HepG2 (cell line): ENCODE data around the gene TMEM219. TPM values are rescaled to one million over a fixed set of nuclear protein-coding genes. Genes with fewer than 3 reads are reported as not detected.

Experiments used
- ARID2 ChIP-seq: sonication (generic); formaldehyde crosslinking; IDR thresholded peaks from 2 replicates; pipeline ENCODE4 v1.8.1; 2022; ENCODE audit warnings: mild to moderate bottlenecking, missing genetic modification reagents, borderline replicate concordance
- ATF7 ChIP-seq, 2 experiments: fragments of 450-650 bp in 1 of 2; sonication (generic) in 1 of 2; formaldehyde crosslinking in 1 of 2; IDR thresholded peaks; 2 replicates each; pipeline versions ENCODE4 v1.4.0 to v1.6.1; 2016 to 2020; ENCODE audit warnings: antibody characterized with exemption in 1 of 2, mild to moderate bottlenecking in 1 of 2, missing genetic modification reagents in 1 of 2
- GTF2F1 ChIP-seq: fragments of 150-350 bp; IDR thresholded peaks from 2 replicates; pipeline ENCODE4 v1.6.1; 2014; ENCODE audit warnings: low read length
- LBX2 ChIP-seq: sonication (generic); formaldehyde crosslinking; IDR thresholded peaks from 2 replicates; pipeline ENCODE4 v1.5.0; 2020; ENCODE audit warnings: missing genetic modification reagents, mild to moderate bottlenecking, borderline replicate concordance
- MEIS2 ChIP-seq: sonication (generic); formaldehyde crosslinking; IDR thresholded peaks from 2 replicates; pipeline ENCODE4 v1.9.0; 2021; ENCODE audit warnings: mild to moderate bottlenecking, missing genetic modification reagents
- NRL ChIP-seq: sonication (generic); formaldehyde crosslinking; IDR thresholded peaks from 2 replicates; pipeline ENCODE4 v1.5.0; 2020; ENCODE audit warnings: missing genetic modification reagents, mild to moderate bottlenecking, moderate library complexity, borderline replicate concordance
- PAF1 ChIP-seq: IDR thresholded peaks from 2 replicates; pipeline ENCODE4 v1.6.1; 2016; ENCODE audit warnings: missing genetic modification reagents, missing compliant biosample characterization
- PATZ1 ChIP-seq: sonication (generic); formaldehyde crosslinking; IDR thresholded peaks from 2 replicates; pipeline ENCODE4 v1.4.0; 2020; ENCODE audit warnings: missing genetic modification reagents
- POLR2AphosphoS5 ChIP-seq: IDR thresholded peaks from 2 replicates; pipeline ENCODE4 v1.6.1; 2012; ENCODE audit warnings: low read depth, low read length
- RARA ChIP-seq: IDR thresholded peaks from 2 replicates; pipeline ENCODE4 v1.6.1; 2016; ENCODE audit warnings: missing genetic modification reagents, missing compliant biosample characterization
- SETDB1 ChIP-seq: sonication (generic); formaldehyde crosslinking; IDR thresholded peaks from 2 replicates; pipeline ENCODE4 v1.5.1; 2020; ENCODE audit warnings: missing genetic modification reagents, mild to moderate bottlenecking, borderline replicate concordance
- ZFP1 ChIP-seq: IDR thresholded peaks from 2 replicates; pipeline ENCODE4 v1.6.1; 2016
- ZFP62 ChIP-seq: sonication (generic); formaldehyde crosslinking; IDR thresholded peaks from 2 replicates; pipeline ENCODE4 v1.4.0; 2020; ENCODE audit warnings: missing genetic modification reagents
- ZNF10 ChIP-seq: sonication (generic); formaldehyde crosslinking; IDR thresholded peaks from 2 replicates; pipeline ENCODE4 v1.4.0; 2020; ENCODE audit warnings: mild to moderate bottlenecking, low read depth, missing genetic modification reagents, borderline replicate concordance
- ZNF235 ChIP-seq: sonication (generic); formaldehyde crosslinking; IDR thresholded peaks from 2 replicates; pipeline ENCODE4 v1.8.1; 2023; ENCODE audit warnings: mild to moderate bottlenecking, missing genetic modification reagents, borderline replicate concordance
- ZNF292 ChIP-seq: sonication (generic); formaldehyde crosslinking; IDR thresholded peaks from 2 replicates; pipeline ENCODE4 v1.8.1; 2022; ENCODE audit warnings: mild to moderate bottlenecking, low read depth, missing genetic modification reagents, borderline replicate concordance
- ZNF337 ChIP-seq: sonication (generic); formaldehyde crosslinking; IDR thresholded peaks from 2 replicates; pipeline ENCODE4 v1.5.1; 2020; ENCODE audit warnings: missing genetic modification reagents, low read depth, mild to moderate bottlenecking, borderline replicate concordance
- ZNF33A ChIP-seq: sonication (generic); formaldehyde crosslinking; IDR thresholded peaks from 2 replicates; pipeline ENCODE4 v1.5.1; 2020; ENCODE audit warnings: missing genetic modification reagents, mild to moderate bottlenecking, moderate library complexity, borderline replicate concordance
- ZNF556 ChIP-seq: sonication (generic); formaldehyde crosslinking; IDR thresholded peaks from 2 replicates; pipeline ENCODE4 v1.4.0; 2020; ENCODE audit warnings: mild to moderate bottlenecking, missing genetic modification reagents, borderline replicate concordance
- ZNF567 ChIP-seq: sonication (generic); formaldehyde crosslinking; IDR thresholded peaks from 2 replicates; pipeline ENCODE4 v1.8.1; 2023; ENCODE audit warnings: mild to moderate bottlenecking, missing genetic modification reagents, borderline replicate concordance
- ZNF580 ChIP-seq: IDR thresholded peaks from 2 replicates; pipeline ENCODE4 v1.6.1; 2016; ENCODE audit warnings: low read depth, borderline replicate concordance
- ZSCAN21 ChIP-seq: sonication (generic); formaldehyde crosslinking; IDR thresholded peaks from 2 replicates; pipeline ENCODE4 v1.8.0; 2022; ENCODE audit warnings: mild to moderate bottlenecking, missing genetic modification reagents, moderate library complexity, borderline replicate concordance
- polyA plus RNA-seq, 8 experiments: library from polyadenylated mRNA; depleted of rRNA in 3 of 8; stranded (reverse) in 7 of 8; unstranded in 1 of 8; fragments of >200 nt; fragmentation: Illumina TruSeq in 4 of 8; extraction: Trizol in 4 of 8; gene quantifications; 2 replicates each; pipeline versions ENCODE4 v1.2.1 to v1.2.3, GENCODE V29; 2011 to 2016; ENCODE audit warnings: low read depth in 4 of 8, missing spikeins in 1 of 8, mixed read lengths in 1 of 8; ENCODE audit not compliant: insufficient read depth in 1 of 8
- total RNA-seq, 5 experiments: library from RNA; depleted of rRNA; stranded (reverse); fragments of >200 nt; fragmentation: Illumina TruSeq; extraction: Trizol; gene quantifications; 2 replicates each; pipeline ENCODE4 v1.2.3, GENCODE V29; 2016; ENCODE audit warnings: low read depth in 1 of 5
- TF ChIP-seq, protein P1 (sequence below): sonication (generic); formaldehyde crosslinking; IDR thresholded peaks from 2 replicates; pipeline ENCODE4 v1.4.0; 2020; ENCODE audit warnings: missing genetic modification reagents, borderline replicate concordance

The TMEM219 gene
- total and polyA plus RNA-seq, 2 of the 13 experiments (the other 11 are each of a cell fraction or from before 2014, with no cell fraction given), result 105 to 115 TPM

- peak; percentile 43; the same call in 1 of the 2 replicates for TF ChIP-seq NRL (CRISPR knock-in tag)
- TF ChIP-seq ZSCAN21 (CRISPR knock-in tag), result peak; percentile 78
- peak; percentile 64; the same call in 1 of the 2 replicates for TF ChIP-seq ZNF567 (CRISPR knock-in tag)
- TF ChIP-seq SETDB1, result no peak
- TF ChIP-seq, protein P1, sequence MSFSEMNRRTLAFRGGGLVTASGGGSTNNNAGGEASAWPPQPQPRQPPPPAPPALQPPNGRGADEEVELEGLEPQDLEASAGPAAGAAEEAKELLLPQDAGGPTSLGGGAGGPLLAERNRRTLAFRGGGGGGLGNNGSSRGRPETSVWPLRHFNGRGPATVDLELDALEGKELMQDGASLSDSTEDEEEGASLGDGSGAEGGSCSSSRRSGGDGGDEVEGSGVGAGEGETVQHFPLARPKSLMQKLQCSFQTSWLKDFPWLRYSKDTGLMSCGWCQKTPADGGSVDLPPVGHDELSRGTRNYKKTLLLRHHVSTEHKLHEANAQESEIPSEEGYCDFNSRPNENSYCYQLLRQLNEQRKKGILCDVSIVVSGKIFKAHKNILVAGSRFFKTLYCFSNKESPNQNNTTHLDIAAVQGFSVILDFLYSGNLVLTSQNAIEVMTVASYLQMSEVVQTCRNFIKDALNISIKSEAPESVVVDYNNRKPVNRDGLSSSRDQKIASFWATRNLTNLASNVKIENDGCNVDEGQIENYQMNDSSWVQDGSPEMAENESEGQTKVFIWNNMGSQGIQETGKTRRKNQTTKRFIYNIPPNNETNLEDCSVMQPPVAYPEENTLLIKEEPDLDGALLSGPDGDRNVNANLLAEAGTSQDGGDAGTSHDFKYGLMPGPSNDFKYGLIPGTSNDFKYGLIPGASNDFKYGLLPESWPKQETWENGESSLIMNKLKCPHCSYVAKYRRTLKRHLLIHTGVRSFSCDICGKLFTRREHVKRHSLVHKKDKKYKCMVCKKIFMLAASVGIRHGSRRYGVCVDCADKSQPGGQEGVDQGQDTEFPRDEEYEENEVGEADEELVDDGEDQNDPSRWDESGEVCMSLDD (CRISPR knock-in tag), result 0 out of 2 replicates have a peak, but pooled peaks have one; percentile 69
- no peak for TF ChIP-seq ZNF33A (CRISPR knock-in tag)
- no peak; the same call in 1 of the 2 replicates for TF ChIP-seq ZNF292 (CRISPR knock-in tag)
- TF ChIP-seq ZFP1, result no peak
- peak; percentile 98 for TF ChIP-seq POLR2AphosphoS5
- TF ChIP-seq ARID2 (CRISPR knock-in tag), result peak; percentile 79
- TF ChIP-seq GTF2F1, result no peak
- TF ChIP-seq PAF1 (CRISPR knock-in tag), result no peak
- peak; percentile 78; the same call in 1 of the 2 replicates for TF ChIP-seq ZNF580
- no peak; the same call in none of the 2 replicates for TF ChIP-seq LBX2 (CRISPR knock-in tag)
- no peak for TF ChIP-seq ZFP62 (CRISPR knock-in tag)
- TF ChIP-seq ZNF235 (CRISPR knock-in tag), result peak; percentile 86
- TF ChIP-seq PATZ1 (CRISPR knock-in tag), result no peak; the same call in 1 of the 2 replicates
- TF ChIP-seq ZNF337 (CRISPR knock-in tag), result peak; percentile 73; the same call in 1 of the 2 replicates
- peak; percentile 69; the same call in 1 of the 2 replicates for TF ChIP-seq ZNF10
- TF ChIP-seq ATF7 (IDR thresholded peaks at IDR 0.05), result no peak
- peak; percentile 40; the same call in 1 of the 2 replicates for TF ChIP-seq ATF7 (CRISPR knock-in tag; IDR thresholded peaks at IDR 0.05)
- TF ChIP-seq RARA (CRISPR knock-in tag), result peak; percentile 8; the same call in 1 of the 2 replicates
- TF ChIP-seq MEIS2 (CRISPR knock-in tag), result peak; percentile 92
- TF ChIP-seq ZNF556, result peak; percentile 95
Measured at GRCh38 chr16:29925781-29926710, 35.8 kb upstream of the TMEM219 start, which contains the start of gene KCTD13 (continued).
